Fibroblast of mammary gland (primary cell): ENCODE measurements around the gene HS3ST4.

Experiments
- DNase-seq: peaks from one replicate; pipeline ENCODE4 v3.0.0-alpha.2; 2010; ENCODE audit warnings: low read depth
- H3K4me3 ChIP-seq: 2 replicates; pipeline ENCODE4 v1.5.1; 2011; ENCODE audit warnings: low read depth, mild to moderate bottlenecking, low read length, moderate library complexity; ENCODE audit not compliant: control insufficient read depth
- CTCF ChIP-seq: conservative IDR thresholded peaks from 2 replicates; pipeline ENCODE4 v1.5.1; 2011; ENCODE audit warnings: low read depth, low read length, inconsistent platforms; ENCODE audit not compliant: control insufficient read depth, insufficient read depth

The HS3ST4 gene

GRCh38 chr16:25952983-25953382 is 261.2 kb downstream of the HS3ST4 start:
- no peak overlapping the region for H3K4me3 ChIP-seq
- TF ChIP-seq CTCF: no peak
- no peak for DNase-seq

- no peak for TF ChIP-seq CTCF
- no peak for DNase-seq
These were observed 265.9 kb downstream of the HS3ST4 start for GRCh38 chr16:25957707-25958106.

GRCh38 chr16:25959221-25959620 is 267.5 kb downstream of the HS3ST4 start:
- DNase-seq: no peak
- TF ChIP-seq CTCF: no peak
- no peak overlapping the region for H3K4me3 ChIP-seq

More at GRCh38 chr16:25957707-25958106, 265.9 kb downstream of the HS3ST4 start:
- H3K4me3 ChIP-seq: no peak overlapping the region

GRCh38 chr16:25966172-25967097 is 274.7 kb downstream of the HS3ST4 start:
- no peak for DNase-seq
- no peak overlapping the region for H3K4me3 ChIP-seq
- no peak for TF ChIP-seq CTCF

GRCh38 chr16:25977121-25977520 is 285.4 kb downstream of the HS3ST4 start:
- DNase-seq: no peak
- no peak overlapping the region for H3K4me3 ChIP-seq
- no peak for TF ChIP-seq CTCF

- TF ChIP-seq CTCF: no peak
- no peak for DNase-seq
These were observed 286.5 kb downstream of the HS3ST4 start for GRCh38 chr16:25978218-25978617.

More at GRCh38 chr16:25978218-25978617, 286.5 kb downstream of the HS3ST4 start:
- H3K4me3 ChIP-seq: no peak overlapping the region
